ENCODE results near the gene LVRN. TPM values are rescaled to one million over a fixed set of nuclear protein-coding genes. Genes with fewer than 3 reads are reported as not detected.

LVRN gene
- total RNA-seq, 1 experiment from 2014 or later, result 0.09 TPM

DNA sequence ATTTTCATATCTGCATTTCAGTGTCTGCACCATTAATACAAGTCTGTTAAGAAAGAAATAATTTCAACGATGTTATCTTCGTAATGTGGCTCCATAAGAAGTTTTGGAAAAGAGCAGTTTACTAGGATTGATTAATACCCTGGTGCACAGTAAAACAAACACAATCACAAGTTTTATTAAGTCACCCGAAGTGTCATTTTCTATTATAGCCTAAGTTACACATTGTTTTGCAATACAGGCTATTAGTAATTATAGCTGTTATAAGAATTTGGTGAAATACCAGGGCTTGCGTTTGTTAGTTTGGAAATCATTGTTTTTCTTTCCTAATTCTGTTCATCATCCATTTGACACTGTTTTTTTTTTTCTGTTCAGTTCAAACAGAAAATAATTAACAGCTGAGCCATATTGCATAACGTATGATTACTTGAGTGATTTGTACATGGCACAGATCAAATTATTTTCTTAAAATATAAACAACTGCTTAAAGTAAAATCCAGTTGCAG lies 30.6 kb downstream of the LVRN start:
- DNase-seq, result no peak
- WGBS (ENCODE audit: extremely low coverage, insufficient read length, low lambda C conversion rate), result no CpG with 5 or more reads among the region's 5 CpGs
- H2BK12ac ChIP-seq (ENCODE audit: insufficient read length, low read depth, low read length), result no peak overlapping the region
- H3K23me2 ChIP-seq (ENCODE audit: insufficient read length, low read depth, low read length, poor library complexity, severe bottlenecking), result no peaks in the 10 kb centered on the region
- H2BK20ac ChIP-seq (ENCODE audit: low read depth, low read length, poor library complexity, severe bottlenecking), result no peak overlapping the region
- Mint-ChIP-seq H3K9me3 (no peaks in the 10 kb centered on the region), H3K4me1 (no peaks in the 10 kb centered on the region), H3K36me3 (ENCODE audit: insufficient read depth in 1 of 3, low read depth in 3 of 3) (no peaks in the 10 kb centered on the region), H3K27me3 (ENCODE audit: low read depth) (no peaks in the 10 kb centered on the region), H3K4me3 (no peak overlapping the region), H3K27ac (no peak overlapping the region)
- H2AK5ac ChIP-seq (ENCODE audit: insufficient read length, low read length), result no peak overlapping the region
- no peak overlapping the region for H3K9ac ChIP-seq (ENCODE audit: extremely low read depth, insufficient read length, low read length)
- no peak overlapping the region for H4K5ac ChIP-seq (ENCODE audit: insufficient read length, low read depth, low read length)
- no peaks in the 10 kb centered on the region for H3K9me3 ChIP-seq (ENCODE audit: control insufficient read depth, low read depth, low read length)
- H2AFZ ChIP-seq (ENCODE audit: low read length), result no peak overlapping the region
- no peak overlapping the region for H3T11ph ChIP-seq (ENCODE audit: low read length)
- TF ChIP-seq, protein P1, sequence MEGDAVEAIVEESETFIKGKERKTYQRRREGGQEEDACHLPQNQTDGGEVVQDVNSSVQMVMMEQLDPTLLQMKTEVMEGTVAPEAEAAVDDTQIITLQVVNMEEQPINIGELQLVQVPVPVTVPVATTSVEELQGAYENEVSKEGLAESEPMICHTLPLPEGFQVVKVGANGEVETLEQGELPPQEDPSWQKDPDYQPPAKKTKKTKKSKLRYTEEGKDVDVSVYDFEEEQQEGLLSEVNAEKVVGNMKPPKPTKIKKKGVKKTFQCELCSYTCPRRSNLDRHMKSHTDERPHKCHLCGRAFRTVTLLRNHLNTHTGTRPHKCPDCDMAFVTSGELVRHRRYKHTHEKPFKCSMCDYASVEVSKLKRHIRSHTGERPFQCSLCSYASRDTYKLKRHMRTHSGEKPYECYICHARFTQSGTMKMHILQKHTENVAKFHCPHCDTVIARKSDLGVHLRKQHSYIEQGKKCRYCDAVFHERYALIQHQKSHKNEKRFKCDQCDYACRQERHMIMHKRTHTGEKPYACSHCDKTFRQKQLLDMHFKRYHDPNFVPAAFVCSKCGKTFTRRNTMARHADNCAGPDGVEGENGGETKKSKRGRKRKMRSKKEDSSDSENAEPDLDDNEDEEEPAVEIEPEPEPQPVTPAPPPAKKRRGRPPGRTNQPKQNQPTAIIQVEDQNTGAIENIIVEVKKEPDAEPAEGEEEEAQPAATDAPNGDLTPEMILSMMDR (conservative IDR thresholded peaks at IDR 0.05), result no peak
- H4K91ac ChIP-seq (ENCODE audit: insufficient read length, low read depth, low read length), result no peak overlapping the region
- no peak overlapping the region for H3K27ac ChIP-seq (ENCODE audit: insufficient read length, low read depth, low read length)
- no peak overlapping the region for H3K18ac ChIP-seq (ENCODE audit: insufficient read length, low read depth, low read length)
- no peak overlapping the region for H2BK120ac ChIP-seq (ENCODE audit: low read depth, low read length, poor library complexity, severe bottlenecking)
- H4K20me1 ChIP-seq (ENCODE audit: control insufficient read depth, insufficient read depth, insufficient read length), result no peaks in the 10 kb centered on the region
- no peaks in the 10 kb centered on the region for H3K4me1 ChIP-seq (ENCODE audit: insufficient read depth, low read length)
- no peak overlapping the region for H3K23ac ChIP-seq (ENCODE audit: insufficient read length, low read depth, low read length)
- no peaks in the 10 kb centered on the region for H3K27me3 ChIP-seq (ENCODE audit: insufficient read depth, low read length)
- no peak overlapping the region for H3K4ac ChIP-seq (ENCODE audit: low read depth, low read length)
- H4K8ac ChIP-seq (replicated peaks; ENCODE audit: insufficient read length, low read depth, low read length), result no peak overlapping the region
- H2BK5ac ChIP-seq (ENCODE audit: insufficient read length, low read length), result no peak overlapping the region
- H2BK15ac ChIP-seq (ENCODE audit: low read depth, low read length), result no peak overlapping the region
- H3K79me2 ChIP-seq (ENCODE audit: insufficient read depth, low read length), result no peaks in the 10 kb centered on the region
- no peak overlapping the region for H3K14ac ChIP-seq (ENCODE audit: insufficient read depth, low read length)
- no peaks in the 10 kb centered on the region for H3K79me1 ChIP-seq (ENCODE audit: insufficient read depth, low read depth, low read length, poor library complexity, severe bottlenecking)
- H3K56ac ChIP-seq (ENCODE audit: insufficient read length, low read depth, low read length), result no peak overlapping the region
- H3K4me2 ChIP-seq (ENCODE audit: insufficient read depth, insufficient read length, low read length), result no peak overlapping the region

Data from H9 (cell line).